GM12801 (cell line): Measurements from ENCODE around the gene CARD19.

Experiments
- TF ChIP-seq, protein P1 (sequence below): IDR thresholded peaks from one replicate; pipeline ENCODE4 v1.5.1; 2011; ENCODE audit warnings: control low read depth; ENCODE audit not compliant: insufficient read length; ENCODE audit errors: extremely low read depth

CARD19 gene

DNA sequence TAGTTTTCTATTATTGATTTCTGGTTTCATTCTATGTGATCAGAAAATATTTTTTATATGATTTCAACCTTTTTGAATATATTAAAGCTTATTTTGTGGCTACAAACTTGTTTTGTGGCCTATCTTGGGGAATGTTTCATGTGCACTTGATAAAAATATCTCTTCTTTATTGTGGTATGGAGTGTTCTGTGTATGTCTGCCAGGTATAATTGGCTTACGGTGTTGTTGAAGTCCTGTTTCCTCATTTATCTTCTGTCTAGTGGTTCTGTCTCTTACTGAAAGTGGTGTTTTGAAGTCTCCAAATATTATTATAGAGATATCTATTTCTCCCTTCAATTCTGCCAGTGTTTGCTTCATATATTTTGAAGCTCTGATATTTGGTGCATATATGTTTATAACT is 9.6 kb downstream of the CARD19 start:
- TF ChIP-seq, protein P1, sequence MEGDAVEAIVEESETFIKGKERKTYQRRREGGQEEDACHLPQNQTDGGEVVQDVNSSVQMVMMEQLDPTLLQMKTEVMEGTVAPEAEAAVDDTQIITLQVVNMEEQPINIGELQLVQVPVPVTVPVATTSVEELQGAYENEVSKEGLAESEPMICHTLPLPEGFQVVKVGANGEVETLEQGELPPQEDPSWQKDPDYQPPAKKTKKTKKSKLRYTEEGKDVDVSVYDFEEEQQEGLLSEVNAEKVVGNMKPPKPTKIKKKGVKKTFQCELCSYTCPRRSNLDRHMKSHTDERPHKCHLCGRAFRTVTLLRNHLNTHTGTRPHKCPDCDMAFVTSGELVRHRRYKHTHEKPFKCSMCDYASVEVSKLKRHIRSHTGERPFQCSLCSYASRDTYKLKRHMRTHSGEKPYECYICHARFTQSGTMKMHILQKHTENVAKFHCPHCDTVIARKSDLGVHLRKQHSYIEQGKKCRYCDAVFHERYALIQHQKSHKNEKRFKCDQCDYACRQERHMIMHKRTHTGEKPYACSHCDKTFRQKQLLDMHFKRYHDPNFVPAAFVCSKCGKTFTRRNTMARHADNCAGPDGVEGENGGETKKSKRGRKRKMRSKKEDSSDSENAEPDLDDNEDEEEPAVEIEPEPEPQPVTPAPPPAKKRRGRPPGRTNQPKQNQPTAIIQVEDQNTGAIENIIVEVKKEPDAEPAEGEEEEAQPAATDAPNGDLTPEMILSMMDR = no peak

- TF ChIP-seq, protein P1 = no peak
Observed at GRCh38 chr9:93107151-93107824, 11.3 kb downstream of the CARD19 start.

GRCh38 chr9:93107825-93108161 is 11.8 kb downstream of the CARD19 start:
- TF ChIP-seq, protein P1 = no peak

GRCh38 chr9:93108291-93109041 is 12.4 kb downstream of the CARD19 start:
- TF ChIP-seq, protein P1 = no peak

GRCh38 chr9:93110311-93110855 is 14.4 kb downstream of the CARD19 start:
- TF ChIP-seq, protein P1 = no peak

- TF ChIP-seq, protein P1 = no peak
Observed at GRCh38 chr9:93111001-93111370, 15.0 kb downstream of the CARD19 start.

GRCh38 chr9:93111371-93112115 is 15.5 kb downstream of the CARD19 start:
- TF ChIP-seq, protein P1 = no peak
